HuH-7.5 (cell line): ENCODE results near the gene MPHOSPH8.

Experiments
- DNase-seq: peaks from one replicate; pipeline ENCODE4 v3.0.0; 2011; ENCODE audit warnings: low spot score

Gene MPHOSPH8, protein sequence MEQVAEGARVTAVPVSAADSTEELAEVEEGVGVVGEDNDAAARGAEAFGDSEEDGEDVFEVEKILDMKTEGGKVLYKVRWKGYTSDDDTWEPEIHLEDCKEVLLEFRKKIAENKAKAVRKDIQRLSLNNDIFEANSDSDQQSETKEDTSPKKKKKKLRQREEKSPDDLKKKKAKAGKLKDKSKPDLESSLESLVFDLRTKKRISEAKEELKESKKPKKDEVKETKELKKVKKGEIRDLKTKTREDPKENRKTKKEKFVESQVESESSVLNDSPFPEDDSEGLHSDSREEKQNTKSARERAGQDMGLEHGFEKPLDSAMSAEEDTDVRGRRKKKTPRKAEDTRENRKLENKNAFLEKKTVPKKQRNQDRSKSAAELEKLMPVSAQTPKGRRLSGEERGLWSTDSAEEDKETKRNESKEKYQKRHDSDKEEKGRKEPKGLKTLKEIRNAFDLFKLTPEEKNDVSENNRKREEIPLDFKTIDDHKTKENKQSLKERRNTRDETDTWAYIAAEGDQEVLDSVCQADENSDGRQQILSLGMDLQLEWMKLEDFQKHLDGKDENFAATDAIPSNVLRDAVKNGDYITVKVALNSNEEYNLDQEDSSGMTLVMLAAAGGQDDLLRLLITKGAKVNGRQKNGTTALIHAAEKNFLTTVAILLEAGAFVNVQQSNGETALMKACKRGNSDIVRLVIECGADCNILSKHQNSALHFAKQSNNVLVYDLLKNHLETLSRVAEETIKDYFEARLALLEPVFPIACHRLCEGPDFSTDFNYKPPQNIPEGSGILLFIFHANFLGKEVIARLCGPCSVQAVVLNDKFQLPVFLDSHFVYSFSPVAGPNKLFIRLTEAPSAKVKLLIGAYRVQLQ

DNA sequence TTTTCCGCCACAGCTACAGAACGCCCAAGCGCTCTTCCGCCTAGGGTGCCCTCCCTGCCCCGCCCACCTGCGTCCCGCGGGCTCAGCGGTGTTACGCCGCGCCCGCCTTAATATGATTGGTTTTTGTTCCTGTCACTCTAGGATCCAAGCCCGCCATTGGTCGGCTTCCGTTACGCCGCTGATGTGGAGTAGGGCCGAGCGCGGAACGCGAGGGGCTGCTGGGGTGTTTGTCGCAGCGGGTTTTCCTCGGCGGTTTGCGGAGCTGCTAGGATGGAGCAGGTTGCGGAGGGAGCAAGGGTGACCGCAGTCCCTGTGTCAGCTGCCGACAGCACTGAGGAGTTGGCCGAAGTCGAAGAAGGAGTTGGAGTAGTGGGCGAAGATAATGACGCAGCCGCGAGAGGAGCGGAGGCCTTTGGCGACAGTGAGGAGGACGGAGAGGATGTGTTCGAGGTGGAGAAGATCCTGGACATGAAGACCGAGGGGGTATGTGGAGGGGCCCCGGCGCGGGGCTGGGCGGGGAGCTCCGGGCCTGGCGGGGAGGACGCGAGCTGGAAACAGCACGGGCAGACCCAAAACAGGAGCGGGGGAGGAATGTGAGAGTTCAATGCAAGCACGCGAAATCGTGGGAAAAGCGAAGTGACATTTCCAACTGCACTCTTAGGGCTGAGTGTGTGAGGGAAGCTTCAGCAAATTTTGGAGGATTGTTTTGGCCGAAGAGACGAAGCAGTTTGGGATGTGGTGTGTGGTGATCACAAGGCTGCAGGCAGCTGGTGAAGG, at the start of gene MPHOSPH8:
TSS of gene MPHOSPH8 (plus strand) at position 181 of the 777 bp plus-strand sequence. CDS start at position 271, 90 bp downstream.
- peak; percentile 85 for DNase-seq

DNA sequence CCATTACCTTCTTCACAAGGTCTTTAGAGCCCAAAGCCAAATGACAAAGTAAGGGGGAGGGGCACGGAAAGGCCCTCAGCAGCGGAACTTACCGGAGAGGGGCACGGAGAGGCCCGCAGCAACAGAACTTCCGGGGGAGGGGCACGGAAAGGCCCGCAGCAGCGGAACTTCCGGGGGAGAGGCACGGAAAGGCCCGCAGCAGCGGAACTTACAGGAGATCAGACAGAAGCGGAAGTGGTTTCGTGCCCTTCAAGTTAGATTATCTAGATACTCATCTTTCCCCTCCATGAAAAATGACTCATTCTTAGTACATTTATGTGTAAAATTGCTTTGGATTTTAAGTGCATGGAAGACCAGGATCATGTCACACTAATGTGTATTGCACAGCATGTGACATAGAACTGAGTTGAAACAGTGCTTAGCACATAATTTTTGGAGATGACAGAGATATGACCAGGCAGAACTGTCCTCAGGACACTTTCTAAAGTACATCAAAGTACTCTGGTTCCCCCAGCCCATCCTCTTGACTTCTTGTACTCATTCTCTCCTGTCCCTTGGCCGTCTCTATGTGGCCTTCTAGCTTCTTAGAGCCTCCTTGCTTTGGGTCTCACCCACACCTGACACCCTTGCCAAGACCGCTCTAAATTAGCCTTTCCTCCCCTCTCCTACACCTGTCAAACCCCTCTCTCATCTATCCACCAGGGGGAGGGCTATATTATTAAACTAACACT, 46.4 kb upstream of the MPHOSPH8 start:
- no peak for DNase-seq

DNA sequence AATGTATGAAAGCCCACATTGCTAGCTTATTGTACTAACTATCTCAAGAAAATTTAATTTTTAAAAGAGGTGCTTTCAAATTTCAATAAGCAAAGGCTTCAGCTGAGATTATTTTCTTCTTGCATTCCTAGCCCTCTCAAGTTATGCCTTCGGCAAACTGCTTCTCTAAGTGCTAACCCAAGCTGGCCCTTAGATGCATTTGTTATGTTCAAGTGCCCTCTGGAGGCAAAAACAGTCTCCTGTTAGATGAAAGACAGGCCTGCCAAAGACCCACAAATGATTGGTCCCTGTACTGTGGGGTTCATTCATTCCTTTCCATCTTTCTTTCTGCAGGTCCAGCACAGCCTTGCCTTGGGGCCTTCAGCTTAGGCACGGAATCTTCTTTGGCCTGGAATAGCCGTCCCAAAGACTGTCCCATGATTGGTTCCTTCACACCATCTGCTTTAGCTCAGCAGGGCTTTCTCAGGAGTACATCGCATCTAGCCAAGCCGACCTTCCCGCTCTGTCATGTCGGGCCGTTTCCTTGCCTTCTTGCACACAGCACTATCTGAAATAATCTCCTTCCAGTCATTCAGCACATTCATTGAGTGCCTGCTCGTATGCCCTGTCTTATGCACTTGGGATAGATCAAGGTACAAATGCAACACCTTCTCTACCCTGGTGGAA, 45.7 kb upstream of the MPHOSPH8 start:
- DNase-seq, result no peak

DNA sequence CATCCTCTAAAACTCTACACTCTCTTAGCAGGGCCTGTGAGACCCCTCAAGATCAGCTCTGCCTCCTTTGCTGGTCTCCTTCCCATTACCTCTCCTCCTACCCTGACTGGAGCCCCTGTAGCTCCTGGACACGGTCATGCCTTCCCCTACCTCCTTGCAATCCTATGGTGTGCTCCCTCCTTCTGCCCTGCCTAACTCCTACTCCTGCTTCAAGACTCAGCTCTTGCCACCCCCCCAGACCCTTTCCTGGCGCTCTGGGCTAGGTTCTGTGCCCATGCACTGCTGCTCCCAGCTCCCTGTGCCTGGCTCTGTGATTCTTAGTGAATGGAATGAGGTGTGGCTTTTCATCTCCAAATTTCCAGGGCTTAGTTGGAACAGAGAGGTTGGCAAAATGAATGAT, 44.1 kb upstream of the MPHOSPH8 start:
- no peak for DNase-seq

DNA sequence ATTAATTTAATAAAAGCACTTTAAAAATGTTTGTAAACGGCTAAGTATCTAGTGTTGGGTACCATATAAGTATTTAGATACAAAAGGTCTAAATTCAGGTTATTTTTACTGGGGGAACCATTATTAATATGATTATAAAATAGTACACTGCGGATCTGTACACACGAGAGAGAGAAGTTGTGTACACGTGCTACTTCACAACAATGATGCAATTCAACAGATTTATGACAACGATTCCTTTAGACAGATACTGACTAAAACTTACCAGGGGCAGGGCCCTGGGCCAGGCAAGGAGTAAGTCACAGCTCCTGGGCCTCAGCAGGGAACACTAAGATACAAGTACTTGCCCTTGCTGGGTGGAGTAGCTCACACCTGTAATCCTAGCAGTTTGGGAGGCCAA, 43.0 kb upstream of the MPHOSPH8 start:
- DNase-seq, result no peak

DNA sequence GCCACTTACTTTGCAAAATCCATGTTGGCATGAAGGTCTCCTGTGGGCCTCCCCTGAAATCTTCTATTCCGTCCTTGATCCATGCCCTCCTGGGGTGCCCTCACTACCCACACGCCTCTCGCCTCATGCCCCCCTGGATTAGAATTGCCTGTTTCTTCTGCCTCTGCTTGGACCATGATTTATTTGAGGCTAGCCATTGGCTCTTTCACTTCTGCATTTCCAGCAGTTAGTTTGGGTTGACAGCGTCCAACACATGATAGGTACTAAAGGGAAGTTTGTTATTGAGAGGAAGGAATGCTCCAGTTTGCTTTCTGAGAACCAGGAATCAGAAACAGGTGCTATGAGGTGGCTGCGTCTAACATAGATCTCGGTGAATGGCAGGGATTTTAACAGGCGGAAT, 41.6 kb upstream of the MPHOSPH8 start:
- DNase-seq, result no peak

DNA sequence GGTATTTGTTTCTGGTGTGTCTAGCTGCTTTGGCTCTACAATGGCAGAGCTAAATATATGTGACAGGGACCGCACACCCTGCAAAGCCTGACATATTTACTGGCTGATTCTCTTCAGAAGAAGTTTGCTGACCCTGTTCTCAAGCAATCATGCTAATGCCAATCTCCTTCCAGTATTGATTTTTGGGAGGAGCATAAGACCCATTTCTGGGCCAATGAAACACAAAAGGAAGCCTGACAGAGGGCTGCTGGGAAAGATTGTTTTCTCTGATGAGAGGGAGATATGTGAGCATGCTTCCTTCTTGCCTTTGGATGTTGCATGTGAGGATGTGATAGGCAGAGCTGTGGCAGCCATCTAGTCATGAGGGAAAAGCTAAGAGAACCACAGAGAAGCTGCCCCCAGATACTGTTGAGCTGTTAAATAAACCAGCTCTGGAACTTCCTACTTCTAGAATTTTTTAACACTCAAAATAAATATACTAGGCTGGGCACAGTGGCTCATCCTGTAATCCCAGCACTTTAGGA, 40.7 kb upstream of the MPHOSPH8 start:
- no peak for DNase-seq

DNA sequence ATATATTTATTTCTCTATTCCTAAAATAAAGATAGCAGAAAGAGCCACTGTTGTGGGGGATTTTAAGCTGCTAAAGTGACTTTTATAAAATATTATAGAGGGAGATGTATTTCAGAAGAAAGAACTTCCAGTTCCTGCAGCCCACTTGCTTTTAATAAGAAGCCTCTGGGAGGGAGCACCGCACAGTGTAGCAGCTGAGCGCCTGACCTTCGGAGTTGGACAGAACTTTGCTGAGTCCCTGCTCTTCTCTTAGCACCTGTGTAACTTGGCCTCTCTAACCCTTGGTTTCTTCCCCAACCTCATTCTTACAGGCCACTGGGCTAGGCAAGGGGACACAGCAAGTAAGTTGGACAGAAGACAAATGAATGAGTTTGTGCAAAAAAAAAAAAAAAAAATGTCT, 37.4 kb upstream of the MPHOSPH8 start:
- no peak for DNase-seq

DNA sequence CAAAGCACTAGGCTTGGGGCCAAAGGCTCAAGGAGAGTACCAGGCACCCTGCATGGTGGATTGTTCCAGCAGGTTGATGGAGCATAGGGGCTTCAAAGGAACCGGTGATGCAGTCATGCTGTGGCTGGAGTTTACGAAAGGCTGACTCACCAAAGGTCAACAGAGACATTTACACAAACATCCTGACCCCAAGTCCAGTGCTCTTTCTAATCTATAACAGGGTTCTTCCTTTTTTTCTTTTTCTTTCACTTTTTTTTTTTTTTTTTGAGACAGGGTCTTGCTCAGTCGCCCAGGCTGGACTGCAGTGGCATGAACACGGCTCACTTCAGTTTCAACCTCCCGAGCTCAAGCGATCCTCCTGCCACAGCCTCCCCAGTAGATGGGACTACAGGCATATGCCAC, 36.5 kb upstream of the MPHOSPH8 start:
- peak; percentile 67 for DNase-seq

DNA sequence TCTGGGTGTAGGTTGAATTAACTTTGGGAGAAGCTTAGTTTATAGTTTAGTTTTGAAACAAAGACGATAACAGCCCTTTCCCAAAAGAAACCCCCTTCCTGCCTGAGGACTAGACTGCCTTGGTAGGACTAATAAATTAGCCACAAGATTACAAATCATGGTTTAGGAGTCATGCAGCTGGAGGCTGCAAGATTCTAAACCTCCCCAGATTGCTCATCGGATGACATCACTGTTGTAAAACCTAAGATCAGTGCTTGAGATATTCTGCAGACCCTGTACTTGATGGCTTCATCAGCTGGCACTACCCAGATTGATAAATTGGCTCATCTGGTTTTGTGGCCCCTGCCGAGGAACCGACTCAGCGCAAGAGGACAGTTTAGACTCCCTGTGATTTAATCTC, 35.9 kb upstream of the MPHOSPH8 start:
- no peak for DNase-seq

DNA sequence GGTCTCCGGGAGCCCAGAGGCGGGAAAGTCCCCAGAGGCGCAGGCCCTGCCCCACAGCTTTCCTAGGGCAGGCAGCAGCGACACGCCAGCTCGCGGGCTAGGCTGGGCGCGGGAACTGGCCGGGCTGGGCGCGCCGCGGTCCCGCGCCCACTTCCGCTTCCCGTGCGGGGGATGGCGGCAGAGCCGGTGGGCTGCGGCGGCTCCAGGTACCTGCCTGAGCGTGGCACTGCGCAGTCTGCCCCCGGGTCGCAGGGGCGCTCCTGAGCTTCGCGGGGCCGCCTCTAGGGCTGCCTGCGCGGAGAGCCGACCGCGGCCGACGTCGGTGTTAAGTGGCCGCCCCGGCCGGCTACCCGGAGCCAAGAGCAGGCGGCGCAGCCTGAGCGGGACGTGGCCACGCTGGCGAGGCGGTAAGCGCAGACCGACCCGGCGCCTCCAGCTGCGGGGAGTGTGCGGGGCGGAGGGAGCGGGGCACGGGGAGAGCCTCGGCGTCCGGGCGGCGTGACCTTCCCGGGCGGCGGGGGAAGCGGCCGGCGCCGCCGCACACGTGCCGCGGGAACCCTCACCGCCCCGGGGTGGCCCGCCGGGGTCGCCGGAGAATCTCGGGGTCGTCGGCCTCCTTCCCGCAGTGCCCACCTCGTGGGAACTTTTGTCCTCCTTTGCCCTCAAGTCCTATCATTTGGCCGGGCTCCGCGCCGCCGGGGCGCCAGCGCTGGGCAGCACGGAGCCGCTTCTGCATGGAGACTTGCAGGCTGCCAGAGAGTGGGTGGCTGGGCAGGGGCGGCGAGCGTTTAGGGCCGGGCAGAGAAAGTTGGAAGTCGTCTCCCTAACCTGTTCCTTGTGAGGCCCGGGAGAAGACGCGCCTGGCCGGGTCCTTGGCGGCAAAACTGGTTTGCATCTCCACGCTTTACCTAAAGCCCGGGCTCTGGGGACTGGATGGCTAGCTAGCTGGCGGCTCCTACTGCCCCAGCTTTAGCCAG, 31.4 kb upstream of the MPHOSPH8 start:
- peak; percentile 76 for DNase-seq

DNA sequence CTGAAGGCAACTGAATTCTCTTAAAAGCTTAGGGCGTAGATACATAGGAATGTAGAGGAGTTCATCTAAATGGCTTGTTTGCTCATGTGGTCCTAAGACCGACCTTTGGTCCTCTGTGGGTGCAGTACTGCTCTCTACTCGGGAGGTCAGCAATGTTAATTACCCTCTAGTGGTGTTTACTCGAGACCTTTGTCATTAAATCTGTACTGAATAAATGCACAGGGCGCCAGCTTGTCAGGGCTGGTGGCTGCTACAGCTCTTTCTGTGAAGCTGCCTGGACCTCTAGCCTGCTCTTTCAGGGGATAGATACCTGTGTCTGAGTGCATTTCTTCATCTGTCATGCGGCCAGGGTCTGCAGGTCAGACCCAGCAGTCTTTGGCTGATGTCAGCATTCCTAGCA, 29.2 kb upstream of the MPHOSPH8 start:
- peak; percentile 55 for DNase-seq

DNA sequence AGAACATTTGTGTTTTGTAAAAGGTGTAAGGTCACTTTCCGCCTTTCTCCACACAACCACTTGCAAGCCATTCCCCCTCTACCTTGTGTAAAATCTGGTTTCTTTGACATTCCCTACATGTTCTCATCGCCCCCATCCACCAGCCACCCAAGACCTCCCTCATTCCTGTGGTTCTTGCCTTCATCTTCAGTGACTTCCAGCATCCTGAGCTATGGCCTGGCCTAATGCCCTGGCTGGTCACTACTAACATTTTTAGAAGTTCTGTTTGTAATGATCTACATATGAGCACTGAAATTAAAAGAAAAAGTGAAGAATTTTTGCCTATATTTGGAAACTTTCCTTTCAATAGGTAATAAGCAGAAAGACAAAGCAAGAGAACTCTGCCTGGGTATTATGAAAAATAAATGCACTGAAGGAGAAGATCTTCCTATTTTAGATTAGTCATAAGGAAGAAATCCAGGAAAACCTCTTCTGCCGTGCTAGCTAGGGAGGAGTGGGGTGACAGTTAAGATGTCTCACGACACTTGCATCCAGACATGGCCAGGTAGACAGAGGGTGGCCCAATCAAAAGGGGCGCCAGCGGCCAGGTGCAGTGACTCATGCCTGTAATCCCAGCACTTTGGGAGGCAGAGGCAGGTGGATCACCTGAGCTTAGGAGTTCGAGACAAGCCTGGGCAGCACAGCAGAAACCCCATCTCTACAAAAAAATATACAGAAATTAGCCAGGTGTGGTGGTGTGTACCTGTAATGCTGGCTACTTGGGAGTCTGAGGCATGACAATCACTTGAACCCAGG, 28.1 kb upstream of the MPHOSPH8 start:
- DNase-seq, result no peak

DNA sequence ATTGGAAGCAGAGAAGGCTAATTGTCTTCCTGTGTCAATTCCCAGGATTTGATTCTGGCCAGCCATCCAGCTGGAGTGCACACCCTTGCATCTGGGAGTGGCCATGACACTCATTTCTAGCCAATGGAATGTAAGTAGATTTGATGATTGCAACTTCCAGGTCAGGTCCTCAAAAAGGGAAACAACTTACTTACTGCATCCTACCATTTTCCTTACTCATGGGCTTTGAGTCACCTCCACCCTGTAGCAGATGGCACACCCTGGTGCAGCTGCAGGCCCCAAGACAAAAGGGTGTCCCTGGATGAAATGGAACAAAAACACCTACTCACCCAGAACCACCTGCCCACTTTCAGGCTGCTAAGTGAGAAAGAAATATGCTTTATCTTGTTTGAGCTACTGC, 27.3 kb upstream of the MPHOSPH8 start:
- no peak for DNase-seq

DNA sequence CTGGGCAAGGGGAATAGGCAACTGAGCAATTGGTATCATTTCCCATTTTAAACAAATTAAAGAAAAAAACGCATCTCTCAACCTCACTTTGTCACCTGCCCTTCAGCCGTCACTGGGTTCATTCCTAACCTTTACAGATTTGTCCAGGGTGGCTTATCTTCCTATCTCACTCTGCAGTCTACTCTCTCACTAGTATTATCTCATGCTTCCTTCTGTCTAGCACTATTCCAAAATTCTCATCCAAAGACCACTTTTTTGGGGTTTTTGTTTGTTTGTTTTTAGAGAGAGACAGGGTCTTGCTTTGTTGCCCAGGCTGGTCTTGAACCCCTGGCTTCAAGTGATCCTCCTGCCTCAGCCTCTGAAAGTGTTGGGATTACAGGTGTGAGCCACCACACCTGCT, 26.7 kb upstream of the MPHOSPH8 start:
- DNase-seq, result no peak

DNA sequence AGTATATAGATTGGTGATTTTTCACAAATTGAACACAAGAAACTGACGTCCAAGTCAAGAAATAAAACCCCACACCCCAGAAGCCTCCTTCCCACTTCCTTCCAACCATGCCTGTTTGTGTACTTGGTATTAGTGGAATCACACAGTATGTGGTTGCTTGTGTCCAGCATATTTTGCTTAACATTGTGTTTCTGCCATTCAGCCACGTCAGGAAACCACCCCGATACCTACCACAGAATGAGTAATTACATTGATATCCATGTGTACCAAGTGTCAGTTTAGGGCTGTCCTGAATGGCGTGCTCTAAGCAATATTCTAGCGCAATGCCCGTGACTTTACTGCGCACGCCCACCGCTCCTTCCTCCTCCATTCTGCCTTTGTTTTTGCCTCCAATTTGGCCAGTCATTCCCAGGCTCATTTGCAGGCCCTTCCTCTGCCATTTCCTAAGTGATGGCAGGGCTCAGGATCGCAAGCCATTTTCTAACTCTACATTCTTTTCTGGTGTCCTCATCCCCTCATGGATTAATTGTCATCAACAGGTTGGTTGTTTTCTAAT, 25.9 kb upstream of the MPHOSPH8 start:
- no peak for DNase-seq

DNA sequence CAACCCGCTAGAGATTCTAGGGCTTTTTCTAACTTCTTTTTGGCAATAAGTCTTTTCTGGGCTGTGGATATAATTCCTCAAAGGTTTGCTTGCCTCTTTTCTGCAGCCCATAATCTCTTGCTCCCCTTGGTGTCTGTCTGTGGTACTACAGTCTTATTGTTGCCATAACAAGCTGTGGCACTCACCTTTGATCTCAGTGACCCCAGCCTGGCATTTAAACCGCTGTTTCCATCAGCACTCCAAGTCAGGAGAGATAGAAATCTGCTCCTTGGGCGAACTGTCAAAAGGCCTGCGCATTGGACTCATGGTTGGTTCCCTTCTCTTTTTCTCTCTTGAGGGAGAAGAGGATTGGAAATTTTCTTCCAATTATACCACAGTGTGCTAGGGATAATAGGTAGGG, 14.5 kb upstream of the MPHOSPH8 start:
- DNase-seq, result peak; percentile 26

DNA sequence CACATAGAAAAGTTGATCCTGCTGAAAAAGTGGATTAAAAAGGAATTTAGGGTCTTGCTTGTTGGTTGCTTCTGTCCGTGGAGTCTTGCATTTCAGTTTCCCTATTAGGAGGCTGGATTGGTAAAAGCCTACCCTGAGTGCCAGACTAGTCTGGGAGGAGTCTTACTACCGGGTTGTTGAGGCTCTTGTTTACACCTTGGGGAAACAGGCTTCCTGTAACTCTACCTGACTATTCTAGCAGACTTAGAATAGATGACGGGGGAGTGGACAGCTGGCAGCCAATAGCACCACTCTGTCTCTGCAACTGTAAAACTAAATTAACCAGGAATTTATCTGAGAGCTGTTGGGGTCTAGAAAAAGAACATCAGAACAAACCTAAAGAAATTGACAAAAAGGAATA, 11.3 kb upstream of the MPHOSPH8 start:
- DNase-seq, result no peak

DNA sequence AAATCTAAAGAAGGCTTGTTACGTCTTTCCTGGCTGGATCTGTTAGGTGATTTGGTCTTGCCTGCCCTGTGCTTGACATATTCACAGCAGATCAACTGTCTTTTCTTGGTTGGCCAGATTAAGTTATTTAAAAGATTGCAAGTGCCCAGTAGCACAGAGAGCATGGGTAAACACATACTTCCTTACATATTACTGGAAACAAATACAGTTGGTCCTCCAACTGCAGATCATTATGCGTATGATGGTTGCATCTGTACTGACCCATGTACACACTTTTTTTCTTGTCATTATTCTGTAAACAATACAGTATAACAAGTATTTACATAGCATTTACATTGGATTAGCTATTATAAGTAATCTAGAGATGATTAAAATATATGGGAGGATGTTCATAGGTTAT, 9.2 kb upstream of the MPHOSPH8 start:
- no peak for DNase-seq
